HEK293T (cell line): ENCODE data around the gene HESX1.

Experiments used
- CTCF ChIA-PET: fragments of 350-600 bp; formaldehyde crosslinking; extraction: SDS; loops from one replicate; lab custom pipeline; 2021; ENCODE audit warnings: antibody characterized with exemption, inconsistent platforms; lab: Yijun Ruan, JAX
- POLR2A ChIA-PET: fragments of 350-600 bp; formaldehyde crosslinking; extraction: SDS; loops from one replicate; lab custom pipeline; 2020; ENCODE audit warnings: antibody characterized with exemption, inconsistent platforms; lab: Yijun Ruan, JAX
- DNase-seq: peaks from one replicate; pipeline ENCODE4 v3.0.0; 2012; ENCODE audit warnings: mixed read lengths; ENCODE audit errors: extremely low spot score
- ARNT ChIP-seq: fragments of 450-650 bp; IDR thresholded peaks from 2 replicates; pipeline ENCODE4 v1.6.1; 2017; ENCODE audit warnings: mild to moderate bottlenecking
- BHLHE40 ChIP-seq: fragments of 450-650 bp; IDR thresholded peaks from 2 replicates; pipeline ENCODE4 v1.6.1; 2016; ENCODE audit warnings: mild to moderate bottlenecking, moderate library complexity, borderline replicate concordance
- CTBP1 ChIP-seq: fragments of 450-650 bp; IDR thresholded peaks from 2 replicates; pipeline ENCODE4 v1.6.1; 2016; ENCODE audit warnings: borderline replicate concordance
- ELF4 ChIP-seq: fragments of 450-650 bp; IDR thresholded peaks from 2 replicates; pipeline ENCODE4 v1.6.1; 2017; ENCODE audit warnings: antibody characterized with exemption
- FOXA1 ChIP-seq: fragments of 450-650 bp; IDR thresholded peaks from 2 replicates; pipeline ENCODE4 v1.6.1; 2016; ENCODE audit warnings: mild to moderate bottlenecking
- FOXK2 ChIP-seq: fragments of 450-650 bp; IDR thresholded peaks from 2 replicates; pipeline ENCODE4 v1.6.1; 2016; ENCODE audit warnings: mild to moderate bottlenecking
- FOXM1 ChIP-seq: fragments of 450-650 bp; IDR thresholded peaks from 2 replicates; pipeline ENCODE4 v1.6.1; 2017; ENCODE audit warnings: mild to moderate bottlenecking, borderline replicate concordance
- HDGF ChIP-seq: fragments of 450-650 bp; IDR thresholded peaks from 2 replicates; pipeline ENCODE4 v1.6.1; 2017; ENCODE audit warnings: antibody characterized with exemption, borderline replicate concordance
- L3MBTL2 ChIP-seq: fragments of 450-650 bp; conservative IDR thresholded peaks from 2 replicates; pipeline ENCODE4 v1.6.1; 2016; ENCODE audit warnings: mild to moderate bottlenecking
- LEF1 ChIP-seq: fragments of 450-650 bp; IDR thresholded peaks from 2 replicates; pipeline ENCODE4 v1.6.1; 2017; ENCODE audit warnings: mild to moderate bottlenecking, borderline replicate concordance
- NFRKB ChIP-seq: fragments of 450-650 bp; IDR thresholded peaks from 2 replicates; pipeline ENCODE4 v1.6.1; 2016; ENCODE audit warnings: mild to moderate bottlenecking, moderate library complexity
- SP1 ChIP-seq: fragments of 450-650 bp; IDR thresholded peaks from 2 replicates; pipeline ENCODE4 v1.6.1; 2017
- SUZ12 ChIP-seq: fragments of 450-650 bp; IDR thresholded peaks from 2 replicates; pipeline ENCODE4 v1.6.1; 2016; ENCODE audit warnings: mild to moderate bottlenecking
- TARDBP ChIP-seq: fragments of 450-650 bp; IDR thresholded peaks from 2 replicates; pipeline ENCODE4 v1.6.1; 2016
- ZNF384 ChIP-seq: fragments of 450-650 bp; IDR thresholded peaks from 2 replicates; pipeline ENCODE4 v1.6.1; 2016
- TF ChIP-seq, protein P1 (sequence below): fragments of 450-650 bp; IDR thresholded peaks from 2 replicates; pipeline ENCODE4 v1.6.1; 2016

HESX1 gene

DNA sequence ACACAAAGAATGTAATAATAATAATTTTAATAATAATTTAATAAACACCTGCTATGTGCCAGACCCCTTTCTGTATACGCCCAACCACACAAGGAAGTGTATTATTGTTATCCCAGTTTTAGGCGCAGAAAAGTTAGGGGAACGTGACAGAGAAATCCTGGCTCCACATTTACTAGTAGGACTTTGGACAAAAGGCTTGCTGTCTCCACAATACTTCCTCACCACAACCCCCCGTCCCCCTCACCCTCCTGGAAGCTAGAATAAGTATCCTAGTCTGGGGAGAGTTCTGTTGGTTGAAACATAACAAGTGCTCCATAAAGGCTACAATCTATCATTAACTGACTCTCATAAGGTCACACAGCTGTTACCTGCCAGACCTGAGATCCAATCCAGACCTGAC lies 34.1 kb downstream of the HESX1 start:
- DNase-seq = no peak
- CTCF ChIA-PET = no interaction called here
- POLR2A ChIA-PET = interaction anchor here (0.5 kb wide), 1 partner anchor 13 kb away, joined by 3 read pairs; no protein-coding TSS in a partner anchor
- TF ChIP-seq SUZ12 (no peak), ELF4 (no peak)

DNA sequence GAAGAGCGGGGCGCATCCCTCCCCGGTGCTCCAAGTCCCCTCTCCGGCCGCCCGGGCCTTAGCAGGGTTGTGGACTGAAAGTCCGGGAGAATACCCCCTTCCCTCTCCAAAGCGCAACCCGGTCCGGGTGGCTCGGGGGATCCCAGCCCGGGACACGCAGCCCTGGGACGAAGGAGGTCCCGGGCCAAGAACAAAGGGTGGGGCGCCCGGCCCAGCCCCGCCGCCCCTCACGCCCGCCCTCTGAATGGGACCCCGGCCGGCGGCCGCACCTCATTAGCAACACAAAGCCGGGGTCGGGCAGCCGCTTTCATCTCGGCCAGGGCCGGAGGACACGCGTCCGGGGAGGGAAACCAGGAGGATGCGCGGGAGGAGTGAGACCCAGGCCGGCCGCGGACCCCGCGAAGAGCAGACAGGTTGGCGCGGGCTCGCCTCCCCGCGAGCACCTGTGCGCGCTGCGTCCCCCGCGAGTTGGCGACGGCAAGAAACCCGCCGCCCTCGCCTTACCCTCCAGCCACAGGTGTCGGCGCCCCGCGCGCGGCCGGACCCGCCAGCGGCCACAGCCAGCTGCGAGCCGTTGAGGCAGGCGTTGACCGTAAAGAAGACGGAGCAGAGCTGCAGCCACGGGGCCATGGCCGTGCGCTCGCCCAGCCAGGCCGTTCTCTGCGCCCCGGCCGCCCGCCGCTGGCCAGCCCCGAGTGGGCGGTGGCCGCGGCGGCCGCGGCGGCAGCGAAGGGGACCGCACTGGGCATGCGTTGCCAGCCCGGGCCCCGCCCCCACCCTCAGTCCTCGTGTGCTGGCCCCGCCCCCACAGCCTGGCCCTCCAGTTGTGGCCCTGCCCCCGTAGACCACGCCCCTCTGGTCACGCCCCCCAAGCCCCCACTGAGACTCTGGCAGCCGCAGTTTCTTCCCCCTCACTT lies 34.9 kb downstream of the HESX1 start, which contains the start of gene IL17RD:
Gene IL17RD (minus strand): TSS at position 697 of the 917 bp plus-strand sequence. CDS start 67 bp downstream, at position 630.
- TF ChIP-seq, protein P1, sequence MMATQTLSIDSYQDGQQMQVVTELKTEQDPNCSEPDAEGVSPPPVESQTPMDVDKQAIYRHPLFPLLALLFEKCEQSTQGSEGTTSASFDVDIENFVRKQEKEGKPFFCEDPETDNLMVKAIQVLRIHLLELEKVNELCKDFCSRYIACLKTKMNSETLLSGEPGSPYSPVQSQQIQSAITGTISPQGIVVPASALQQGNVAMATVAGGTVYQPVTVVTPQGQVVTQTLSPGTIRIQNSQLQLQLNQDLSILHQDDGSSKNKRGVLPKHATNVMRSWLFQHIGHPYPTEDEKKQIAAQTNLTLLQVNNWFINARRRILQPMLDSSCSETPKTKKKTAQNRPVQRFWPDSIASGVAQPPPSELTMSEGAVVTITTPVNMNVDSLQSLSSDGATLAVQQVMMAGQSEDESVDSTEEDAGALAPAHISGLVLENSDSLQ = no peak
- peak; percentile 54 for TF ChIP-seq L3MBTL2
- no peak for TF ChIP-seq CTBP1
- TF ChIP-seq HDGF = no peak
- no peak for TF ChIP-seq ELF4
- no peak for TF ChIP-seq ARNT
- TF ChIP-seq FOXM1 = no peak
- no peak for TF ChIP-seq ZNF384
- ChIA-PET CTCF (no interaction called here), POLR2A (interaction anchor here (0.5 to 0.6 kb wide), 2 partner anchors 14 to 92 kb away, joined by 3 read pairs; no protein-coding TSS in a partner anchor)
- DNase-seq = peak; percentile 96

DNA sequence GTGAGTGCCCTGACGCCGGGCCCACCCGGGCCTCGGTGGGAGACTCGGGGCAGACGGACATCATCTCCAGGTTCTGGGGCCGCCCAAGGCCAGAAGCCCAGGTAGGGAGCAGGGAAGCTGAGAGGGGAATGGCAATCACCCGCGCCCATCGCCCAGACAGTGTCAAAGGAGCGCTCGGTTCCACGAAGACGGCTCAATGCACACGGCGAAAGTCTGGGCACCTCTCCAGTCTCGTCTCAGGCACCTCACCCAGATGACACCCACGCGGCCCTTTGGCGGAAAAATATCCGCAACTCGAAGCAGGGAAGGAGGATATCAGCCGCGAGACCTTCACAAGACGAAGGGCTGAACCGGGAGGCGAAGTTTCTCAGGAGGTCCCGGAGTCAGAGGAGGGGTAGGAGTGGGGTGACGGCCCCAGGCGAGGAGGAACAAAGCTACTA lies 35.5 kb downstream of the HESX1 start:
- DNase-seq = no peak
- ChIA-PET POLR2A (interaction anchor here (0.6 to 0.8 kb wide), 2 partner anchors 22 to 93 kb away, joined by 3 read pairs; no protein-coding TSS in a partner anchor), CTCF (no interaction called here)
- no peak for TF ChIP-seq TARDBP
- no peak for TF ChIP-seq ZNF384
- no peak for TF ChIP-seq HDGF
- TF ChIP-seq BHLHE40 = no peak
- no peak for TF ChIP-seq ELF4
- TF ChIP-seq, protein P1 = no peak
- no peak for TF ChIP-seq FOXA1
- TF ChIP-seq FOXM1 = no peak
- no peak for TF ChIP-seq NFRKB
- TF ChIP-seq SP1 = no peak
- no peak for TF ChIP-seq L3MBTL2
- no peak for TF ChIP-seq SUZ12
- no peak for TF ChIP-seq FOXK2
- TF ChIP-seq LEF1 = no peak
- no peak for TF ChIP-seq CTBP1
- no peak for TF ChIP-seq ARNT

DNA sequence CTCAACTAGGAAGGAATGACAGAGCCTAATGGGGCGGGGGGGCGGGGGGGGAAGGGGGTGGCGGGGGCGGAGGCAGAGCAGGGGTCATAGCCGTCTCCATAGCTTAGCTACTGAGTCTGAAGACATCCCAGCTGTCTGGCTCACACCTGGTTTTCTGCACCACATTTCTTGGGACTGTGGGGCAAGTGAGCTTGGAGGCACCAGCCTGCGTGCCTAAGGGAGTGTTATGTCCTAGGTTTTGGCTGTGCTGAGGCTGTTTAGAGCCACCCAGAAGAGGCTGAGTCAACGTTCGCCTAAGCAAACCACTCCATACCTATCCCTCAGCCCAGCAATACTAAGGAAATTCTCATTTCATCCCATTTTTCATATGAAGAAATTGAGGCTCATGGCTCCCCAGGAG lies 36.0 kb downstream of the HESX1 start:
- no peak for DNase-seq
- ChIA-PET CTCF (no interaction called here), POLR2A (interaction anchor here (0.6 to 0.8 kb wide), 2 partner anchors 22 to 93 kb away, joined by 3 read pairs; no protein-coding TSS in a partner anchor)
- no peak for TF ChIP-seq BHLHE40
- TF ChIP-seq SUZ12 = no peak
- TF ChIP-seq L3MBTL2 = no peak
- TF ChIP-seq TARDBP = no peak
- TF ChIP-seq ZNF384 = no peak
- no peak for TF ChIP-seq CTBP1
- TF ChIP-seq FOXM1 = no peak
- no peak for TF ChIP-seq ELF4
- TF ChIP-seq NFRKB = no peak
- no peak for TF ChIP-seq ARNT
- TF ChIP-seq HDGF = no peak
- TF ChIP-seq SP1 = no peak
- TF ChIP-seq FOXA1 = no peak
- TF ChIP-seq, protein P1 = no peak
- no peak for TF ChIP-seq LEF1
- no peak for TF ChIP-seq FOXK2

DNA sequence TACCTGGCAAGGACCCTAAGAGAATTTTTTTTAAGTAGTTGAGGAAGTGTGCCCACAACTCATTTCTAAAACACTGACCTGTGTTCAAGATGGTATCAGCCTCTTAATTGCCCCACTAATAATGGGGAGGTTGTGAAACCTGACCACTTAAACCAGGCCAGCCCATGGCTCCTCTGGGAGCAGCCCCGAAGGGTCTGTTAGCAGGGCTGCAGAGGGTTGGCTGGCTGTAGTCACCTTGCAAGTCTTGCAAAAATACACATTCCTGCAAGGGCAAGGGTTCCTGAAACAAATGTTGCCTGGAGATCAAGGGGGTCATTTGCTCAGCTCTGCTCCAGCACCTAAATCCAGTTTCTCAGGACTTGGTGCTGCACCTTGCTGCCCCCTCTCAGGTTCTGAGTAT lies 37.9 kb downstream of the HESX1 start:
- TF ChIP-seq ARNT (no peak), FOXM1 (no peak), FOXK2 (no peak), SUZ12 (no peak), CTBP1 (no peak), BHLHE40 (no peak), ELF4 (no peak), ZNF384 (no peak), SP1 (no peak), HDGF (no peak), NFRKB (no peak), FOXA1 (no peak), LEF1 (no peak), L3MBTL2 (no peak)
- TF ChIP-seq, protein P1 = no peak
- DNase-seq = no peak
- ChIA-PET CTCF (no interaction called here), POLR2A (no interaction called here)
